CD8-positive, alpha-beta memory T cell (primary cell): ENCODE data around the gene L1CAM. TPM values are rescaled to one million over a fixed set of nuclear protein-coding genes. Genes with fewer than 3 reads are reported as not detected.

Experiments used
- CTCF ChIA-PET: fragments of 350-600 bp; sonication (Branson Sonifier 250); formaldehyde crosslinking; loops from one replicate; lab custom pipeline; 2021; ENCODE audit warnings: antibody characterized with exemption; lab: Charles Lee
- POLR2A ChIA-PET: fragments of 350-600 bp; sonication (Branson Sonifier 250); formaldehyde crosslinking; loops from one replicate; lab custom pipeline; 2021; ENCODE audit warnings: antibody characterized with exemption; lab: Charles Lee
- DNase-seq, 5 donors: peaks; one replicate each; pipeline versions ENCODE4 v3.0.0 to v3.0.0-alpha.2; 2020 to 2022; ENCODE audit warnings: mixed read lengths in 1 of 5
- H3K27ac ChIP-seq: one replicate; pipeline ENCODE4 v1.7.0; 2013; ENCODE audit warnings: low read depth, mild to moderate bottlenecking, low read length, moderate library complexity
- H3K27me3 ChIP-seq: 2 replicates; pipeline ENCODE4 v1.7.0; 2013; ENCODE audit warnings: low read length, mild to moderate bottlenecking; ENCODE audit not compliant: insufficient read depth, poor library complexity, severe bottlenecking
- H3K36me3 ChIP-seq: 2 replicates; pipeline ENCODE4 v1.7.0; 2013; ENCODE audit warnings: mild to moderate bottlenecking, low read length, moderate library complexity; ENCODE audit not compliant: insufficient read depth
- H3K4me1 ChIP-seq: 2 replicates; pipeline ENCODE4 v1.7.0; 2013; ENCODE audit warnings: mild to moderate bottlenecking, low read length, moderate library complexity; ENCODE audit not compliant: insufficient read depth
- H3K4me3 ChIP-seq: 2 replicates; pipeline ENCODE4 v1.7.0; 2013; ENCODE audit warnings: mild to moderate bottlenecking, low read length
- H3K9me3 ChIP-seq: 2 replicates; pipeline ENCODE4 v1.7.0; 2013; ENCODE audit warnings: mild to moderate bottlenecking, low read length
- H3K27ac Mint-ChIP-seq, 8 donors: one replicate each; pipeline ENCODE4 v1.8.0; 2020 to 2021; ENCODE audit warnings: mixed read lengths in 8 of 8, mild to moderate bottlenecking in 6 of 8, inconsistent platforms in 3 of 8, moderate library complexity in 3 of 8
- H3K27me3 Mint-ChIP-seq, 2 donors: one replicate each; pipeline ENCODE4 v1.8.0; 2020 to 2021; ENCODE audit warnings: mixed read lengths in 2 of 2, mild to moderate bottlenecking in 1 of 2, moderate library complexity in 1 of 2
- H3K36me3 Mint-ChIP-seq, 3 donors: one replicate each; pipeline ENCODE4 v1.8.0; 2020 to 2021; ENCODE audit warnings: mixed read lengths in 3 of 3, inconsistent platforms in 1 of 3, mild to moderate bottlenecking in 1 of 3
- H3K4me1 Mint-ChIP-seq, 3 donors: one replicate each; pipeline ENCODE4 v1.8.0; 2020 to 2021; ENCODE audit warnings: mixed read lengths in 3 of 3, inconsistent platforms in 1 of 3, mild to moderate bottlenecking in 1 of 3
- H3K4me3 Mint-ChIP-seq, 7 donors: one replicate each; pipeline ENCODE4 v1.8.0; 2020 to 2021; ENCODE audit warnings: mixed read lengths in 7 of 7, mild to moderate bottlenecking in 6 of 7, moderate library complexity in 4 of 7, inconsistent platforms in 2 of 7
- H3K9me3 Mint-ChIP-seq, 5 donors: one replicate each; pipeline ENCODE4 v1.8.0; 2020 to 2022; ENCODE audit warnings: mixed read lengths in 5 of 5, mild to moderate bottlenecking in 3 of 5, moderate library complexity in 2 of 5, inconsistent platforms in 1 of 5
- polyA plus RNA-seq: library from polyadenylated mRNA; unstranded; fragments of 300-500 nt; fragmentation: Illumina TruSeq; gene quantifications from one replicate; pipeline ENCODE4 v1.2.3, GENCODE V29; 2021
- total RNA-seq, 2 experiments: library from RNA; stranded (reverse); gene quantifications; one replicate each; pipeline ENCODE4 v1.2.3, GENCODE V29; 2021

Gene L1CAM
- total and polyA plus RNA-seq, 3 experiments from 2014 or later, result 0.38 to 0.79 (median 0.62) TPM

DNA sequence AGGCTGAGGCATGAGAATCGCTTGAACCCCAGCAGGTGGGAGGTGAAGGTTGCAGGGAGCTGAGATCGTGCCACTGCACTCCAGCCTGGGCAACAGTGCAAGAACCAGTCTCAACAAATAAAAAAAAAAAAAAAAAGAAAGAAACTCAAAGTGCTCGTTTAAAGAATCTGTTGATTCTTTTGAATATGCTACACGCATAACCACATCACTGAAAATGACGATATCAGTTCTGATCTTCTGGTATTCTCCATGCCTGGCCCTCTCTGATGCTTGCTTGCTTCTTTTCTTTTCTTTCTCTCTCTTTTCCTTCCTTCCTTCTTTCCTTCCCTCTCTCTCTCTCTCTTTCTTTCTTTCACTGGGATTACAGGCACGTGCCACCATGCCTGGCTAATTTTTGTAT is 25.8 kb upstream of the L1CAM start:
- H3K27ac ChIP-seq, result no peak overlapping the region
- no peaks in the 10 kb centered on the region for H3K36me3 ChIP-seq
- POLR2A ChIA-PET, result interaction anchor here (0.7 kb wide), 1 partner anchor 60 kb away, joined by 4 read pairs; no protein-coding TSS in a partner anchor
- H3K36me3 Mint-ChIP-seq, result peaks cover 0 to 46% (median 2%) of the 10 kb centered on the region in 3 donors
- H3K4me3 ChIP-seq, result no peak overlapping the region
- DNase-seq, result peak in 1 of 5 donors; percentile 36
- peaks cover 0 to 2% (median 0%) of the 10 kb centered on the region in 5 donors for H3K9me3 Mint-ChIP-seq
- no peaks in the 10 kb centered on the region for H3K9me3 ChIP-seq
- H3K4me1 Mint-ChIP-seq, result peaks cover 2 to 15% (median 13%) of the 10 kb centered on the region in 3 donors
- no peaks in the 10 kb centered on the region for H3K27me3 ChIP-seq
- peaks cover 0 to 5% of the 10 kb centered on the region in 2 donors for H3K27me3 Mint-ChIP-seq
- no peak overlapping the region for H3K4me3 Mint-ChIP-seq
- CTCF ChIA-PET, result interaction anchor here (0.9 to 1.5 kb wide), 3 partner anchors 23 to 148 kb away, joined by 3 to 4 read pairs (median 3); partner anchors contain the start of gene NAA10
- peaks cover 6% of the 10 kb centered on the region for H3K4me1 ChIP-seq
- H3K27ac Mint-ChIP-seq, result peak overlapping the region in 2 of 8 donors; percentile 1 to 70

DNA sequence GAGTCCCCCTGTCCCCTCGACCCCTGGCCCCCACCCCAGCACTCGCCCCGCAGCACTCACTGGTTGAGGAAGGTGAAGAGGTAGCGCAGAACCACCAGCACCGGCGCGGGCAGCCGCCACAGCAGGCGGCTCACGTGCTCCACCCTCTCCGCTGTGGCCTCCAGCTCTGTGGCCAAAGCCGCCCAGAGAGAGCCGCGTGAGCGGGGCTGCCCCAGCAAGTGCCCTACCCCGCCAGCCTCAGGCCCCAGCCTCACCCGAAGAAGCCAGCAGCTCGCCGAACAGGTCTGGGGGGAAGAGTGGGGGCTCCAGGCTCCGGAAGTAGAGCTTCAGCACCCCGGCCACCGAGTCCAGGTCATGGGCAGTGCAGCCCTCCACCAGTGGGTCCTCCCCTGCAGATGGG is 24.5 kb upstream of the L1CAM start:
- Mint-ChIP-seq H3K27me3 (peaks cover 0 to 5% of the 10 kb centered on the region in 2 donors), H3K36me3 (peaks cover 0 to 37% (median 2%) of the 10 kb centered on the region in 3 donors), H3K9me3 (peaks cover 0 to 2% (median 0%) of the 10 kb centered on the region in 5 donors), H3K27ac (no peak overlapping the region), H3K4me3 (no peak overlapping the region), H3K4me1 (peaks cover 11 to 17% (median 17%) of the 10 kb centered on the region in 3 donors)
- POLR2A ChIA-PET, result no interaction called here
- CTCF ChIA-PET, result interaction anchor here (0.8 to 1.5 kb wide), 3 partner anchors 13 to 37 kb away, joined by 3 to 5 read pairs (median 3); no protein-coding TSS in a partner anchor
- Histone ChIP-seq H3K4me3 (no peak overlapping the region), H3K9me3 (no peaks in the 10 kb centered on the region), H3K27me3 (no peaks in the 10 kb centered on the region), H3K4me1 (peaks cover 13% of the 10 kb centered on the region), H3K36me3 (no peaks in the 10 kb centered on the region), H3K27ac (no peak overlapping the region)
- no peak for DNase-seq

- peaks cover 0 to 2% (median 0%) of the 10 kb centered on the region in 5 donors for H3K9me3 Mint-ChIP-seq
- H3K4me3 ChIP-seq, result no peak overlapping the region
- no peak overlapping the region for H3K4me3 Mint-ChIP-seq
- peaks cover 16% of the 10 kb centered on the region for H3K4me1 ChIP-seq
- no peak overlapping the region for H3K27ac Mint-ChIP-seq
- no peak overlapping the region for H3K27ac ChIP-seq
- H3K9me3 ChIP-seq, result no peaks in the 10 kb centered on the region
- peaks cover 12 to 20% (median 17%) of the 10 kb centered on the region in 3 donors for H3K4me1 Mint-ChIP-seq
- POLR2A ChIA-PET, result interaction anchor here (0.5 kb wide), 1 partner anchor 10 kb away, joined by 3 read pairs; no protein-coding TSS in a partner anchor
- peaks cover 0 to 5% of the 10 kb centered on the region in 2 donors for H3K27me3 Mint-ChIP-seq
- H3K36me3 Mint-ChIP-seq, result peaks cover 0 to 37% (median 2%) of the 10 kb centered on the region in 3 donors
- H3K36me3 ChIP-seq, result no peaks in the 10 kb centered on the region
- no peak for DNase-seq
- no peaks in the 10 kb centered on the region for H3K27me3 ChIP-seq
- CTCF ChIA-PET, result no interaction called here
Measured at GRCh38 chrX:153909980-153910360, 24.0 kb upstream of the L1CAM start.

DNA sequence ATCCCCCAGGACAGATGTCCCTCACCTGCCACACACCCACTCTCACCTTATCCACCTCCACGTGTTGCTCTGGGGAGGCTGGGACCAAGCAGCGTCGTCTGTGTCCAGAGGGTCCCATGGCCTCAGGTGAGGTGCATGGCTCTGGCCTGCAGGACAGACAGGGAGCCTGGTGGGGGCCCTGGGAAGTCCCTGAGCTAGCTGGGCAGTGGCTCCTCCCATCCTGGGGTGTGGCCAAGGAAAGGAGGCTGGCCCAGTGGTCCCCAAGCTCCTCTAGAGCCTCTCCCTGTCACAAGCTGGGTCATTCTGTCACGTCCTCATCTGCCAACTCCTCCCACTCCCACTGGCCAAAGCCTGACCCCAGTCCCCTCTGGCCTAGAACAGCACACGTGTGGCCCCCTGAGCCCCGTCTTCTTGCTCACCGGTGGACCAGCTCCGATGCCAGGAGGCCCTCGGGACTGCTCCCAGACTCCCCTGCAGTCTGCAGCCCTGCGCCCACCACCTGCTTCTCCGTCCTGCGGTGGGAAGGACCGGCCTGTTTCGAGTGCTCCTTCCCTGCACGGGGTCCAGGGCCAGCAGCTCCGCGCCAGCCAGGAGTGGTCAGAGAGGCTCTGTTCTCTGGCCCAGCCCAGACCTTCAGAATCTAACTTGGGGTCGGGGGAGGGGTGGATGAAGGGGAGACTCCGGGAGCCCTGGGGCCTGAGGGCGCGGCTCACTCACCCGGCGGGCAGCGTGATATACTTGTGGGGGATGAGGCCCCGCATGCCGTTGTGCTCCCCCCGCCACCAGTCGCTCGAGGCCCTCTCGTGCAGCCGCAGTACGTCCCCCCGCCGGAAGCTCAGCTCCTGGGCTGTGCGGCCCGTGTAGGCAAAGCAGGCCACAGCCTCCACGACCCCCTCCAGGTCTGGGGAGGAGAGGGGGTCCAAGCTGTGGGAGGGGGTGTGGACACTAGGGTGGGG is 23.3 kb upstream of the L1CAM start:
- ChIA-PET CTCF (no interaction called here), POLR2A (interaction anchor here (0.5 to 1.3 kb wide), 2 partner anchors 10 to 115 kb away, joined by 3 read pairs; partner anchors contain the start of genes IDH3G and SSR4)
- no peak overlapping the region for H3K4me3 Mint-ChIP-seq
- no peaks in the 10 kb centered on the region for H3K36me3 ChIP-seq
- H3K27ac Mint-ChIP-seq, result peak overlapping the region in 1 of 8 donors; percentile 33
- peaks cover 0 to 2% (median 0%) of the 10 kb centered on the region in 5 donors for H3K9me3 Mint-ChIP-seq
- no peaks in the 10 kb centered on the region for H3K27me3 ChIP-seq
- no peak overlapping the region for H3K27ac ChIP-seq
- H3K4me1 ChIP-seq, result peaks cover 20% of the 10 kb centered on the region
- peaks cover 14 to 24% (median 21%) of the 10 kb centered on the region in 3 donors for H3K4me1 Mint-ChIP-seq
- peaks cover 0 to 3% of the 10 kb centered on the region in 2 donors for H3K27me3 Mint-ChIP-seq
- peaks cover 0 to 32% (median 2%) of the 10 kb centered on the region in 3 donors for H3K36me3 Mint-ChIP-seq
- DNase-seq, result no peak
- H3K9me3 ChIP-seq, result no peaks in the 10 kb centered on the region
- H3K4me3 ChIP-seq, result no peak overlapping the region

DNA sequence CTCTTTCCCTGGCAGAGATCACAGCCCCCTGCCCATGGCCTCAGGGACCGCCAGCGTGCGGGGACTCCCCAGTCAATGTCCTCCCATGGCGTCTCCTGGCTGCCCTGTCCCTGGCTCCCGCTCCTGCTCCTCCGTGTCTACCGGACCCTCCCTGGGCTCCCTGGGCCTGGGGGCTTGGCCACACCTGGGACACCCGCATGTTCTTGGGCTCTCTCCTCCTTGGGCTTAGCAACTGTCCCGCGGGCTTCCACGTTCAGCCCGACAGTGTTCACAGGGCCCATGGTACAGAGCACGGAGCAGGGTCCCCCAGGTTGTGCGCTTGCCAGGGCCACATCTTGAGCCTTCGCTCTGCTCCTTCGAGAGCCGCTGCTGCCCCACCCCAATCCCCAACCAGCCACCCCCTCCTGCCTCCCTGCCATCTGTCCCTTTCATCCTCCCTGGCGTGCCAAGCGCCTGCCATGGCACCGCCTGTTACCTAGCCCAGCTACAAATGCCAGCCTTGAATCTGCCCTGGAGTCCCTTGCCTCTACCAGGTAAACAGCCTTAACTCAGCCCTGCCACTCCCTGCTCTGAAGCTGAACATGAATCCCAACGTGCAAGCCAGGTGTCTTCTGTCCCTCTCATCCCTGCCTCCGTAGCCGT is 22.4 kb upstream of the L1CAM start:
- POLR2A ChIA-PET, result interaction anchor here (1.3 kb wide), 1 partner anchor 114 kb away, joined by 3 read pairs; the partner anchor contains the start of genes IDH3G and SSR4

GRCh38 chrX:153907456-153907855 is 21.5 kb upstream of the L1CAM start:
- H3K36me3 Mint-ChIP-seq, result peaks cover 0 to 27% (median 2%) of the 10 kb centered on the region in 3 donors
- Histone ChIP-seq H3K36me3 (no peaks in the 10 kb centered on the region), H3K27me3 (no peaks in the 10 kb centered on the region), H3K4me1 (peaks cover 26% of the 10 kb centered on the region), H3K4me3 (no peak overlapping the region), H3K27ac (no peak overlapping the region), H3K9me3 (no peaks in the 10 kb centered on the region)
- peaks cover 25 to 39% (median 33%) of the 10 kb centered on the region in 3 donors for H3K4me1 Mint-ChIP-seq
- POLR2A ChIA-PET, result interaction anchor here (0.8 to 2.9 kb wide), 5 partner anchors 15 to 113 kb away, joined by 3 to 21 read pairs (median 6); partner anchors contain the start of genes IDH3G, NAA10 and SSR4
- no peak for DNase-seq
- peaks cover 0 to 3% of the 10 kb centered on the region in 2 donors for H3K27me3 Mint-ChIP-seq
- H3K9me3 Mint-ChIP-seq, result peaks cover 0 to 2% (median 0%) of the 10 kb centered on the region in 5 donors
- H3K4me3 Mint-ChIP-seq, result no peak overlapping the region
- CTCF ChIA-PET, result interaction anchor here (0.9 kb wide), 1 partner anchor 40 kb away, joined by 3 read pairs; no protein-coding TSS in a partner anchor
- peak overlapping the region in 2 of 8 donors; percentile 56 to 70 for H3K27ac Mint-ChIP-seq

More for the DNA sequence above, 22.4 kb upstream of the L1CAM start:
- Mint-ChIP-seq H3K9me3 (peaks cover 0 to 2% (median 0%) of the 10 kb centered on the region in 5 donors), H3K4me3 (no peak overlapping the region), H3K36me3 (peaks cover 0 to 28% (median 2%) of the 10 kb centered on the region in 3 donors), H3K4me1 (peaks cover 21 to 33% (median 29%) of the 10 kb centered on the region in 3 donors), H3K27me3 (peaks cover 0 to 3% of the 10 kb centered on the region in 2 donors), H3K27ac (peak overlapping the region in 3 of 8 donors; percentile 45 to 84 (median 78))
- no peak overlapping the region for H3K4me3 ChIP-seq
- no peak overlapping the region for H3K27ac ChIP-seq
- H3K36me3 ChIP-seq, result no peaks in the 10 kb centered on the region
- peaks cover 26% of the 10 kb centered on the region for H3K4me1 ChIP-seq
- CTCF ChIA-PET, result interaction anchor here (0.9 kb wide), 1 partner anchor 39 kb away, joined by 3 read pairs; no protein-coding TSS in a partner anchor
- no peaks in the 10 kb centered on the region for H3K27me3 ChIP-seq
- DNase-seq, result no peak
- no peaks in the 10 kb centered on the region for H3K9me3 ChIP-seq
